Keratinocyte (primary cell): ENCODE results near the gene LSM14B. TPM values are rescaled to one million over a fixed set of nuclear protein-coding genes. Genes with fewer than 3 reads are reported as not detected.

Experiments used
- DNase-seq: peaks from one replicate; pipeline ENCODE4 v3.0.0-alpha.2; 2011; ENCODE audit warnings: low read depth, missing footprints, low spot score
- FAIRE-seq: peaks from 2 replicates; lab custom pipeline; 2011; peaks lifted over from hg19 to GRCh38; lab: Jason Lieb, UNC
- H2AFZ ChIP-seq: 2 replicates; pipeline ENCODE4 v1.6.0; 2012; ENCODE audit warnings: low read length, control low read depth, inconsistent platforms; ENCODE audit not compliant: control insufficient read depth
- H3K27ac ChIP-seq: 2 replicates; pipeline ENCODE4 v1.5.1; 2011; ENCODE audit warnings: low read length; ENCODE audit not compliant: control insufficient read depth, insufficient read depth
- H3K27me3 ChIP-seq: 3 replicates; pipeline ENCODE4 v1.6.0; 2011; ENCODE audit warnings: low read length; ENCODE audit not compliant: control insufficient read depth, insufficient read depth; ENCODE audit errors: extremely low read depth
- H3K36me3 ChIP-seq, 2 experiments: 2 replicates in 1 of 2; 3 replicates in 1 of 2; pipeline ENCODE4 v1.5.1; 2011; ENCODE audit warnings: low read length in 2 of 2, mild to moderate bottlenecking in 1 of 2; ENCODE audit not compliant: control insufficient read depth in 2 of 2, insufficient read depth in 2 of 2; ENCODE audit errors: extremely low read depth in 1 of 2
- H3K4me1 ChIP-seq: 3 replicates; pipeline ENCODE4 v1.5.1; 2011; ENCODE audit warnings: low read length; ENCODE audit not compliant: control insufficient read depth, insufficient read depth; ENCODE audit errors: extremely low read depth
- H3K4me2 ChIP-seq: 3 replicates; pipeline ENCODE4 v1.6.0; 2011; ENCODE audit warnings: low read depth, low read length; ENCODE audit not compliant: control insufficient read depth, insufficient read depth; ENCODE audit errors: extremely low read depth
- H3K4me3 ChIP-seq, 3 experiments: fragments of 200-600 bp in 1 of 3; sonication (generic) in 1 of 3; 2 replicates in 2 of 3; 3 replicates in 1 of 3; pipeline ENCODE4 v1.5.1; 2011 to 2016; ENCODE audit warnings: low read length in 3 of 3, mild to moderate bottlenecking in 3 of 3, control low read depth in 2 of 3, inconsistent platforms in 1 of 3, low read depth in 1 of 3, mixed read lengths in 1 of 3, mixed run types in 1 of 3, moderate library complexity in 1 of 3; ENCODE audit not compliant: control insufficient read depth in 2 of 3, insufficient read depth in 2 of 3; ENCODE audit errors: extremely low read depth in 1 of 3
- H3K79me2 ChIP-seq: 2 replicates; pipeline ENCODE4 v1.6.0; 2012; ENCODE audit warnings: low read length; ENCODE audit not compliant: control insufficient read depth, insufficient read depth
- H3K9ac ChIP-seq: 3 replicates; pipeline ENCODE4 v1.6.0; 2011; ENCODE audit warnings: low read length; ENCODE audit not compliant: control insufficient read depth, insufficient read depth; ENCODE audit errors: extremely low read depth
- H3K9me1 ChIP-seq: 3 replicates; pipeline ENCODE4 v1.6.0; 2011; ENCODE audit warnings: low read length; ENCODE audit not compliant: control insufficient read depth, insufficient read depth; ENCODE audit errors: extremely low read depth
- H3K9me3 ChIP-seq: 2 replicates; pipeline ENCODE4 v1.5.1; 2012; ENCODE audit warnings: low read depth, low read length; ENCODE audit not compliant: control insufficient read depth
- H4K20me1 ChIP-seq: 3 replicates; pipeline ENCODE4 v1.6.0; 2011; ENCODE audit warnings: low read length; ENCODE audit not compliant: control insufficient read depth, insufficient read depth; ENCODE audit errors: extremely low read depth
- CTCF ChIP-seq, 3 experiments: IDR thresholded peaks in 1 of 3; conservative IDR thresholded peaks in 1 of 3; optimal IDR thresholded peaks in 1 of 3; 2 replicates in 2 of 3; 3 replicates in 1 of 3; pipeline versions ENCODE3 to v1.5.1; 2011; ENCODE audit warnings: low read length in 3 of 3, mild to moderate bottlenecking in 3 of 3, moderate library complexity in 2 of 3, control low read depth in 1 of 3, inconsistent platforms in 1 of 3; ENCODE audit not compliant: insufficient read depth in 2 of 3; ENCODE audit errors: extremely low read depth in 1 of 3
- EZH2 ChIP-seq: IDR thresholded peaks from one replicate; pipeline ENCODE4 v1.6.1; 2012; ENCODE audit warnings: inconsistent platforms, mild to moderate bottlenecking, low read length, moderate library complexity
- dilution Hi-C: fragments of 300-500 bp; cut with MboI; formaldehyde crosslinking; loops from one replicate; pipeline ENCODE4 v1.7.0; 2020; ENCODE audit warnings: low sequenced_read_pairs; ENCODE audit not compliant: extremely low pct_ligation_motif_present
- polyA plus RNA-seq, 5 experiments: library from polyadenylated mRNA; depleted of rRNA in 3 of 5; stranded (reverse) in 3 of 5; stranded (forward) in 1 of 5; unstranded in 1 of 5; fragments of >200 nt; gene quantifications; 1 replicate in 1 of 5; 2 replicates in 3 of 5; 3 replicates in 1 of 5; pipeline versions ENCODE4 v1.2.1 to v1.2.3, GENCODE V29; 2011 to 2012; ENCODE audit warnings: missing spikeins in 2 of 5, low read depth in 1 of 5, low replicate concordance in 1 of 5

The LSM14B gene
- polyA plus RNA-seq, 1 donor (not counting 4 experiments of a cell fraction or from before 2014, with no cell fraction given): 21.7 TPM

- H3K4me1 ChIP-seq: peaks cover 20% of the 10 kb centered on the region
- peaks cover 33 to 41% of the 10 kb centered on the region in 2 experiments for H3K36me3 ChIP-seq
- no peaks in the 10 kb centered on the region for H3K27me3 ChIP-seq
- peaks cover 69% of the 10 kb centered on the region for H3K79me2 ChIP-seq
- H3K4me3 ChIP-seq: peak overlapping the region; percentile 70 to 91 (median 79)
- peak overlapping the region; percentile 91 for H3K4me2 ChIP-seq
- no peaks in the 10 kb centered on the region for H3K9me3 ChIP-seq
- H2AFZ ChIP-seq: no peak overlapping the region
- dilution Hi-C loops: no loop called here
- H3K9ac ChIP-seq: peak overlapping the region; percentile 87
- H3K9me1 ChIP-seq: peaks cover 7% of the 10 kb centered on the region
- peak overlapping the region; percentile 79 for H3K27ac ChIP-seq
- FAIRE-seq: no peak
- H4K20me1 ChIP-seq: peaks cover 35% of the 10 kb centered on the region
- DNase-seq: no peak
- TF ChIP-seq CTCF (optimal IDR thresholded peaks at IDR 0.05 in 1 of 3, IDR thresholded peaks at IDR 0.05 in 1 of 3, conservative IDR thresholded peaks at IDR 0.05 in 1 of 3; ENCODE audit: extremely low read depth in 1 of 3, insufficient read depth in 2 of 3, low read length in 3 of 3) (peak; percentile 56 to 63 (median 58)), EZH2 (no peak)
Measured at GRCh38 chr20:62141397-62142251, 19.3 kb downstream of the LSM14B start.

- H3K27ac ChIP-seq: peak overlapping the region; percentile 79
- no peak for DNase-seq
- peaks cover 12% of the 10 kb centered on the region for H3K9me1 ChIP-seq
- dilution Hi-C loops: no loop called here
- peak overlapping the region; percentile 87 for H3K9ac ChIP-seq
- no peak for TF ChIP-seq EZH2
- no peak for TF ChIP-seq CTCF (optimal IDR thresholded peaks at IDR 0.05 in 1 of 3, IDR thresholded peaks at IDR 0.05 in 1 of 3, conservative IDR thresholded peaks at IDR 0.05 in 1 of 3; ENCODE audit: extremely low read depth in 1 of 3, insufficient read depth in 2 of 3, low read length in 3 of 3)
- H4K20me1 ChIP-seq: peaks cover 40% of the 10 kb centered on the region
- no peaks in the 10 kb centered on the region for H3K27me3 ChIP-seq
- peaks cover 27 to 38% of the 10 kb centered on the region in 2 experiments for H3K36me3 ChIP-seq
- no peaks in the 10 kb centered on the region for H3K9me3 ChIP-seq
- FAIRE-seq: no peak
- peaks cover 77% of the 10 kb centered on the region for H3K79me2 ChIP-seq
- H3K4me3 ChIP-seq: peak overlapping the region; percentile 70 to 91 (median 79)
- H2AFZ ChIP-seq: no peak overlapping the region
- peaks cover 20% of the 10 kb centered on the region for H3K4me1 ChIP-seq
- peak overlapping the region; percentile 91 for H3K4me2 ChIP-seq
Measured at GRCh38 chr20:62142252-62143080, 20.2 kb downstream of the LSM14B start.
